Mesendoderm (in vitro differentiated cells): ENCODE data around the gene RABL6.
A peak's percentile ranks its signal among the peaks of the same experiment; 100 is the strongest.
"Not testable (repeated sequence)": the region's sequence is repeated elsewhere in the genome, so short reads cannot be mapped to it uniquely, and the experiment has no call there.

ENCODE experiments used
- DNase-seq: peaks from one replicate; pipeline ENCODE4 v3.0.0; 2013
- H2AK5ac ChIP-seq: 2 replicates; pipeline ENCODE4 v1.6.1; 2013; ENCODE audit warnings: low read length, inconsistent platforms
- H2BK120ac ChIP-seq: 2 replicates; pipeline ENCODE4 v1.6.1; 2013; ENCODE audit warnings: low read depth, mild to moderate bottlenecking, low read length, moderate library complexity, mixed read lengths
- H2BK15ac ChIP-seq: replicated peaks from 2 replicates; pipeline ENCODE4 v1.6.1; 2013; ENCODE audit warnings: low read depth, mild to moderate bottlenecking, moderate library complexity
- H2BK5ac ChIP-seq: 2 replicates; pipeline ENCODE4 v1.6.1; 2013; ENCODE audit warnings: low read length, inconsistent platforms
- H3K18ac ChIP-seq: 2 replicates; pipeline ENCODE4 v1.6.1; 2013; ENCODE audit warnings: mild to moderate bottlenecking, low read length, mixed read lengths
- H3K23ac ChIP-seq: one replicate; pipeline ENCODE4 v1.6.1; 2013; ENCODE audit warnings: low read length
- H3K27ac ChIP-seq: 2 replicates; pipeline ENCODE4 v1.5.1; 2013; ENCODE audit warnings: low read depth, mild to moderate bottlenecking, inconsistent platforms, low read length, moderate library complexity
- H3K27me3 ChIP-seq: 2 replicates; pipeline ENCODE4 v1.6.1; 2013; ENCODE audit warnings: low read length, control low read depth, mild to moderate bottlenecking, inconsistent platforms; ENCODE audit not compliant: insufficient read depth, poor library complexity
- H3K36me3 ChIP-seq: 2 replicates; pipeline ENCODE4 v1.6.1; 2013; ENCODE audit warnings: low read length, inconsistent platforms; ENCODE audit not compliant: control insufficient read depth, insufficient read depth
- H3K4ac ChIP-seq: one replicate; pipeline ENCODE4 v1.6.1; 2013; ENCODE audit warnings: low read depth, mild to moderate bottlenecking, low read length, moderate library complexity
- H3K4me1 ChIP-seq: 2 replicates; pipeline ENCODE4 v1.6.1; 2013; ENCODE audit warnings: low read depth, low read length, inconsistent platforms; ENCODE audit not compliant: control insufficient read depth
- H3K4me2 ChIP-seq: 2 replicates; pipeline ENCODE4 v1.6.1; 2013; ENCODE audit warnings: low read length
- H3K4me3 ChIP-seq: 2 replicates; pipeline ENCODE4 v1.5.1; 2013; ENCODE audit warnings: mild to moderate bottlenecking, low read length
- H3K56ac ChIP-seq: one replicate; pipeline ENCODE4 v1.6.1; 2013; ENCODE audit warnings: low read length
- H3K79me1 ChIP-seq: 2 replicates; pipeline ENCODE4 v1.6.1; 2013; ENCODE audit warnings: low read length, inconsistent platforms
- H3K79me2 ChIP-seq: 2 replicates; pipeline ENCODE4 v1.6.1; 2013; ENCODE audit warnings: mild to moderate bottlenecking, low read length; ENCODE audit not compliant: control insufficient read depth, insufficient read depth
- H3K9ac ChIP-seq: 2 replicates; pipeline ENCODE4 v1.6.1; 2013; ENCODE audit warnings: low read length, inconsistent platforms
- H4K5ac ChIP-seq: one replicate; pipeline ENCODE4 v1.6.1; 2013; ENCODE audit warnings: low read length
- H4K8ac ChIP-seq: one replicate; pipeline ENCODE4 v1.6.1; 2013; ENCODE audit warnings: low read depth, mild to moderate bottlenecking, control low read depth, low read length, moderate library complexity
- WGBS: extraction: QIAGEN DNeasy Blood & Tissue Kit; methylation state at CpG from one replicate; pipeline ENCODE4 v1.1.7; 2013; ENCODE audit warnings: low lambda C conversion rate, missing lambda C conversion rate; ENCODE audit not compliant: insufficient coverage; ENCODE audit errors: extremely low coverage; 5-methylcytosine and 5-hydroxymethylcytosine counted together

The RABL6 gene

GRCh38 chr9:136837146-136837855 lies 29.6 kb downstream of the RABL6 start:
- Histone ChIP-seq H2BK120ac (no peak overlapping the region), H3K56ac (no peak overlapping the region), H3K18ac (no peak overlapping the region), H3K4me2 (no peak overlapping the region), H2BK15ac (no peak overlapping the region), H2BK5ac (no peak overlapping the region), H3K4me3 (no peak overlapping the region), H4K8ac (no peak overlapping the region), H3K4ac (no peak overlapping the region), H3K9ac (no peak overlapping the region), H3K27me3 (no peaks in the 10 kb centered on the region), H3K79me2 (no peaks in the 10 kb centered on the region), H3K4me1 (no peaks in the 10 kb centered on the region), H3K79me1 (no peaks in the 10 kb centered on the region), H3K36me3 (peaks cover 2% of the 10 kb centered on the region), H3K23ac (no peak overlapping the region), H4K5ac (no peak overlapping the region), H2AK5ac (no peak overlapping the region), H3K27ac (no peak overlapping the region)
- no peak for DNase-seq
- WGBS, result no CpG with 5 or more reads among the region's 27 CpGs

- H3K9ac ChIP-seq, H3K4me3 ChIP-seq, H3K23ac ChIP-seq, H2BK5ac ChIP-seq, H3K4me2 ChIP-seq, H4K8ac ChIP-seq, H2BK120ac ChIP-seq, H3K79me1 ChIP-seq, H2BK15ac ChIP-seq, H3K36me3 ChIP-seq, H3K27ac ChIP-seq, H3K4me1 ChIP-seq, H3K79me2 ChIP-seq, H3K27me3 ChIP-seq, H2AK5ac ChIP-seq, H3K18ac ChIP-seq, H4K5ac ChIP-seq, DNase-seq, H3K56ac ChIP-seq, H3K4ac ChIP-seq: not testable (repeated sequence)
- no CpG with 5 or more reads among the region's 15 CpGs for WGBS
These were observed 30.1 kb downstream of the RABL6 start for GRCh38 chr9:136837856-136838277.

- H3K27me3 ChIP-seq, result no peaks in the 10 kb centered on the region
- no peaks in the 10 kb centered on the region for H3K36me3 ChIP-seq
- H3K79me2 ChIP-seq, result no peaks in the 10 kb centered on the region
- H3K56ac ChIP-seq, result no peak overlapping the region
- H3K4me3 ChIP-seq, result no peak overlapping the region
- no peak for DNase-seq
- H3K4me1 ChIP-seq, result no peaks in the 10 kb centered on the region
- no peak overlapping the region for H3K9ac ChIP-seq
- H2BK15ac ChIP-seq, result no peak overlapping the region
- no peak overlapping the region for H4K5ac ChIP-seq
- H3K79me1 ChIP-seq, result no peaks in the 10 kb centered on the region
- H3K23ac ChIP-seq, result no peak overlapping the region
- H2AK5ac ChIP-seq, result no peak overlapping the region
- no peak overlapping the region for H3K27ac ChIP-seq
- H2BK120ac ChIP-seq, result no peak overlapping the region
- no peak overlapping the region for H3K4me2 ChIP-seq
- no peak overlapping the region for H2BK5ac ChIP-seq
- no peak overlapping the region for H4K8ac ChIP-seq
- no CpG with 5 or more reads among the region's 29 CpGs for WGBS
- no peak overlapping the region for H3K18ac ChIP-seq
- H3K4ac ChIP-seq, result no peak overlapping the region
These were observed 30.8 kb downstream of the RABL6 start for GRCh38 chr9:136838314-136839228.

GRCh38 chr9:136839229-136840139 lies 31.7 kb downstream of the RABL6 start:
- no CpG with 5 or more reads among the region's 36 CpGs for WGBS
- Histone ChIP-seq H3K4me3 (no peak overlapping the region), H3K23ac (no peak overlapping the region), H2BK15ac (no peak overlapping the region), H3K4ac (no peak overlapping the region), H3K4me1 (no peaks in the 10 kb centered on the region), H3K36me3 (no peaks in the 10 kb centered on the region), H3K79me2 (no peaks in the 10 kb centered on the region), H2BK5ac (no peak overlapping the region), H2BK120ac (no peak overlapping the region), H3K4me2 (no peak overlapping the region), H3K27ac (peak overlapping the region; percentile 36), H3K9ac (no peak overlapping the region), H3K79me1 (no peaks in the 10 kb centered on the region), H3K27me3 (no peaks in the 10 kb centered on the region), H3K18ac (no peak overlapping the region), H4K5ac (no peak overlapping the region), H2AK5ac (no peak overlapping the region), H3K56ac (no peak overlapping the region), H4K8ac (no peak overlapping the region)
- DNase-seq, result no peak

- Histone ChIP-seq H2BK5ac (no peak overlapping the region), H3K36me3 (no peaks in the 10 kb centered on the region), H3K4me1 (no peaks in the 10 kb centered on the region), H3K79me1 (no peaks in the 10 kb centered on the region), H2BK15ac (no peak overlapping the region), H3K27me3 (no peaks in the 10 kb centered on the region), H2BK120ac (no peak overlapping the region), H3K4ac (no peak overlapping the region), H3K18ac (no peak overlapping the region), H3K23ac (no peak overlapping the region), H3K4me3 (no peak overlapping the region), H3K79me2 (no peaks in the 10 kb centered on the region), H4K5ac (no peak overlapping the region), H3K56ac (no peak overlapping the region), H3K27ac (peak overlapping the region; percentile 9), H4K8ac (no peak overlapping the region), H3K4me2 (no peak overlapping the region), H2AK5ac (no peak overlapping the region), H3K9ac (no peak overlapping the region)
- no peak for DNase-seq
- WGBS, result no CpG with 5 or more reads among the region's 32 CpGs
These were observed 32.6 kb downstream of the RABL6 start for GRCh38 chr9:136840140-136840876.
